Kidney (tissue), 14 donors: ENCODE data around the gene TFPI. TPM values are rescaled to one million over a fixed set of nuclear protein-coding genes. Genes with fewer than 3 reads are reported as not detected.

Experiments used
- DNase-seq, 5 donors: peaks; one replicate each; pipeline ENCODE4 v3.0.0-alpha.2; 2013 to 2020
- FAIRE-seq: peaks from 2 replicates; lab custom pipeline; 2012; peaks lifted over from hg19 to GRCh38; lab: Jason Lieb, UNC
- H3K27ac ChIP-seq, 2 donors: one replicate each; pipeline ENCODE4 v1.7.0; 2013; ENCODE audit warnings: low read depth in 2 of 2, low read length in 2 of 2, inconsistent platforms in 1 of 2
- H3K27me3 ChIP-seq: one replicate; pipeline ENCODE4 v1.7.1; 2013; ENCODE audit warnings: low read length, inconsistent platforms; ENCODE audit not compliant: control insufficient read depth, insufficient read depth
- H3K36me3 ChIP-seq, 3 donors: one replicate each; pipeline versions ENCODE4 v1.7.0 to v1.7.1; 2013; ENCODE audit warnings: low read length in 3 of 3, control low read depth in 1 of 3, inconsistent platforms in 1 of 3; ENCODE audit not compliant: insufficient read depth in 3 of 3, control insufficient read depth in 2 of 3
- H3K4me1 ChIP-seq, 3 donors: one replicate each; pipeline versions ENCODE4 v1.7.0 to v1.7.1; 2013; ENCODE audit warnings: low read length in 3 of 3, inconsistent platforms in 1 of 3, low read depth in 1 of 3; ENCODE audit not compliant: control insufficient read depth in 2 of 3, insufficient read depth in 2 of 3
- H3K4me3 ChIP-seq, 3 donors: one replicate each; pipeline versions ENCODE4 v1.7.0 to v1.8.1; 2013; ENCODE audit warnings: low read length in 3 of 3, control low read depth in 1 of 3, inconsistent platforms in 1 of 3
- H3K9ac ChIP-seq, 3 donors: one replicate each; pipeline versions ENCODE4 v1.7.0 to v1.7.1; 2013; ENCODE audit warnings: low read length in 3 of 3, control low read depth in 1 of 3, inconsistent platforms in 1 of 3
- H3K9me3 ChIP-seq, 3 donors: one replicate each; pipeline versions ENCODE4 v1.7.0 to v1.7.1; 2013; ENCODE audit warnings: low read length in 3 of 3, control low read depth in 1 of 3, inconsistent platforms in 1 of 3; ENCODE audit not compliant: control insufficient read depth in 2 of 3, insufficient read depth in 1 of 3
- intact Hi-C: fragments of 100-400 bp; cut with DNase I; formaldehyde crosslinking; loops from one replicate; pipeline ENCODE4 v1.11.1; 2022
- polyA plus RNA-seq: library from polyadenylated mRNA; stranded (reverse); fragments of 350-450 nt; fragmentation: Illumina TruSeq; extraction: RNeasy Lipid Tissue Mini Kit (QIAGEN cat#74804); gene quantifications from one replicate; pipeline ENCODE4 v1.2.3, GENCODE V29; 2014; ENCODE audit warnings: low read depth, low replicate concordance; ENCODE audit not compliant: insufficient read depth
- total RNA-seq: library from RNA; stranded (reverse); fragmentation: NEBNext Ultra II Directional; extraction: Animal tissue kit (Norgen Biotek cat#: 25700); gene quantifications from one replicate; pipeline ENCODE4 v1.2.1, GENCODE V29; 2021
- TF ChIP-seq, protein P1 (sequence below): IDR thresholded peaks from 3 replicates; pipeline ENCODE4 v1.5.1; 2012; ENCODE audit warnings: mild to moderate bottlenecking, moderate library complexity, borderline replicate concordance; ENCODE audit not compliant: insufficient read depth; ENCODE audit errors: extremely low read depth
- donor health status: control.
- donor health status: control.
- donor health status: control.
- donor health status: control.
- donor health status: control.
- donor health status: DM: yes; HTN: yes; CAD: no.
- donor health status: Normal renal cell carcinoma (clear cell type).

TFPI gene
- total and polyA plus RNA-seq, 2 donors from 2014 or later: 26.2 to 266 TPM

- H3K27me3 ChIP-seq: no peaks in the 10 kb centered on the region
- no peak overlapping the region for H3K4me3 ChIP-seq
- H3K27ac ChIP-seq: no peak overlapping the region
- peaks cover 0 to 6% (median 0%) of the 10 kb centered on the region in 3 donors for H3K36me3 ChIP-seq
- DNase-seq (peak in 3 of 5 donors; percentile 46 to 77 (median 72)), FAIRE-seq (peak; percentile 99)
- TF ChIP-seq, protein P1, sequence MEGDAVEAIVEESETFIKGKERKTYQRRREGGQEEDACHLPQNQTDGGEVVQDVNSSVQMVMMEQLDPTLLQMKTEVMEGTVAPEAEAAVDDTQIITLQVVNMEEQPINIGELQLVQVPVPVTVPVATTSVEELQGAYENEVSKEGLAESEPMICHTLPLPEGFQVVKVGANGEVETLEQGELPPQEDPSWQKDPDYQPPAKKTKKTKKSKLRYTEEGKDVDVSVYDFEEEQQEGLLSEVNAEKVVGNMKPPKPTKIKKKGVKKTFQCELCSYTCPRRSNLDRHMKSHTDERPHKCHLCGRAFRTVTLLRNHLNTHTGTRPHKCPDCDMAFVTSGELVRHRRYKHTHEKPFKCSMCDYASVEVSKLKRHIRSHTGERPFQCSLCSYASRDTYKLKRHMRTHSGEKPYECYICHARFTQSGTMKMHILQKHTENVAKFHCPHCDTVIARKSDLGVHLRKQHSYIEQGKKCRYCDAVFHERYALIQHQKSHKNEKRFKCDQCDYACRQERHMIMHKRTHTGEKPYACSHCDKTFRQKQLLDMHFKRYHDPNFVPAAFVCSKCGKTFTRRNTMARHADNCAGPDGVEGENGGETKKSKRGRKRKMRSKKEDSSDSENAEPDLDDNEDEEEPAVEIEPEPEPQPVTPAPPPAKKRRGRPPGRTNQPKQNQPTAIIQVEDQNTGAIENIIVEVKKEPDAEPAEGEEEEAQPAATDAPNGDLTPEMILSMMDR: peak; percentile 92
- H3K4me1 ChIP-seq: no peaks in the 10 kb centered on the region
- no peak overlapping the region for H3K9ac ChIP-seq
- intact Hi-C loops: loop anchor here (10.0 kb wide), 2 partner anchors 75 to 1015 kb away; no protein-coding TSS in a partner anchor
- H3K9me3 ChIP-seq: no peaks in the 10 kb centered on the region
Measured at GRCh38 chr2:187499941-187500532, 54.2 kb downstream of the TFPI start.

- Histone ChIP-seq H3K4me3 (no peak overlapping the region), H3K9me3 (no peaks in the 10 kb centered on the region), H3K9ac (no peak overlapping the region), H3K4me1 (no peaks in the 10 kb centered on the region), H3K27me3 (no peaks in the 10 kb centered on the region), H3K27ac (no peak overlapping the region), H3K36me3 (peaks cover 0 to 6% (median 0%) of the 10 kb centered on the region in 3 donors)
- TF ChIP-seq, protein P1: peak; percentile 24
- intact Hi-C loops: loop anchor here (10.0 kb wide), 1 partner anchor 1017 kb away; no protein-coding TSS in a partner anchor
- DNase-seq (no peak), FAIRE-seq (peak; percentile 95)
Measured at GRCh38 chr2:187497858-187498463, 56.3 kb downstream of the TFPI start.

GRCh38 chr2:187497140-187497539 lies 57.1 kb downstream of the TFPI start:
- no peak overlapping the region for H3K27ac ChIP-seq
- DNase-seq: no peak
- intact Hi-C loops: loop anchor here (10.0 kb wide), 1 partner anchor 1018 kb away; no protein-coding TSS in a partner anchor
- H3K36me3 ChIP-seq: peaks cover 0 to 6% (median 0%) of the 10 kb centered on the region in 3 donors
- H3K9ac ChIP-seq: no peak overlapping the region
- H3K27me3 ChIP-seq: no peaks in the 10 kb centered on the region
- H3K4me3 ChIP-seq: no peak overlapping the region
- no peak for FAIRE-seq
- TF ChIP-seq, protein P1: no peak
- no peaks in the 10 kb centered on the region for H3K4me1 ChIP-seq
- H3K9me3 ChIP-seq: no peaks in the 10 kb centered on the region
